ENCODE measurements around the gene EFCC1. TPM values are rescaled to one million over a fixed set of nuclear protein-coding genes. Genes with fewer than 3 reads are reported as not detected.

EFCC1 gene
- total RNA-seq, 1 donor = not detected

- no peak overlapping the region for H3K4me3 ChIP-seq (ENCODE audit: low read depth, low read length)
- no peak for DNase-seq (ENCODE audit: low read depth)
- no peak for TF ChIP-seq CTCF (IDR thresholded peaks at IDR 0.05; ENCODE audit: insufficient read depth, low read length)
Measured at GRCh38 chr3:128999102-128999501, 2.0 kb upstream of the EFCC1 start.

DNA sequence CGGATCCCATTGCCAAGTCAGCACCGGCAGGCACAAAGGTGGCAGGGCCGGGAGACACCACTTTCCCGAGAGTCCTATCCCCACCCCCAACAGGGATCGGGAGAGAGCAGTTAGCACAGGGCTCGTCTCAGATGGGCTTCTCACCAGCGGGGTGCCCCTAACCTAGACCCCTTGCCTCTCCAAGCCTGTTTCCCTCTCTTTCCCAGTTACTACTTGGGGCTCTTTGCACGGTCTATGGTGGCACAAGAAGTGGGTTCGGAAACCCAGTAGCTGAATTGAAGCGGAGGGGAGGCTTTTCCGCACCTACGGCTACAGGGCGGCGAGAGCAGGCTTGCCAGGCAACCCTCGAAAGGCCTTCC, 383 bp upstream of the EFCC1 start:
- no peak for TF ChIP-seq CTCF (IDR thresholded peaks at IDR 0.05; ENCODE audit: insufficient read depth, low read length)
- no peak for DNase-seq (ENCODE audit: low read depth)
- H3K4me3 ChIP-seq (ENCODE audit: low read depth, low read length) = no peak overlapping the region

DNA sequence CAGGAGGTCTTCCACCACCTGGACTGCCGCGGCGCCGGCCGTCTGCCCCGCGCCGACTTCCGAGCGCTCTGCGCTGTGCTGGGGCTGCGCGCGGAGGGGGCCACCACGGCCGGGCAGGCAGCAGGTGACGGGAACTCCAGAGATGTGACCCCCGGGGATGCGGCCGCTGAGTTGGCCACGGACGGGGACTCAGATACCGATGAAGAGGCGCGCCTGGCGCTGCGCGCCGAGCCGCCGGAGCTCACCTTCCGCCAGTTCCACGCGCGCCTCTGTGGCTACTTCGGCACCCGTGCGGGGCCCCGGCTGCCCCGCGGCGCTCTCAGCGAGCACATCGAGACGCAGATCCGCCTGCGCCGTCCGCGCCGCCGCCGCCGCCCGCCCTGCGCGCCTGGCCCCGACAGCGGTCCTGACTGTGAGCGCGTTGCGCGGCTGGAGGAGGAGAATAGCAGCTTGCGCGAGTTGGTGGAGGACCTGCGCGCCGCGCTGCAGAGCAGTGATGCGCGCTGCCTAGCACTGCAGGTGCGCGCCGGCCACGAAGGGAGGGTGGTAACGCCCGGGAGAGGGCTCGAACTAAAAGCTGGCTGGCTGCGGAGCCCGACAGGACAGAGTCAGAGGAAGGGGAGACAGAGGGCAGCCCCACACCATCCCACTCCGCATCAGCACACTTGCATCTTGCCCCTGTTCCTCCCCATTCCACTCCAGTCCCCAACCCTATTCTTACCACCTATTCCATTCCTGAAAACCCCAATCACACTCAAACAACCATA, 885 bp downstream of the EFCC1 start:
- DNase-seq (ENCODE audit: low read depth) = no peak
- H3K4me3 ChIP-seq (ENCODE audit: low read depth, low read length) = no peak overlapping the region
- no peak for TF ChIP-seq CTCF (IDR thresholded peaks at IDR 0.05; ENCODE audit: insufficient read depth, low read length)

- no peak for TF ChIP-seq CTCF (IDR thresholded peaks at IDR 0.05; ENCODE audit: insufficient read depth, low read length)
- DNase-seq (ENCODE audit: low read depth) = no peak
- H3K4me3 ChIP-seq (ENCODE audit: low read depth, low read length) = no peak overlapping the region
Measured at GRCh38 chr3:129002573-129003569, 1.8 kb downstream of the EFCC1 start.

DNA sequence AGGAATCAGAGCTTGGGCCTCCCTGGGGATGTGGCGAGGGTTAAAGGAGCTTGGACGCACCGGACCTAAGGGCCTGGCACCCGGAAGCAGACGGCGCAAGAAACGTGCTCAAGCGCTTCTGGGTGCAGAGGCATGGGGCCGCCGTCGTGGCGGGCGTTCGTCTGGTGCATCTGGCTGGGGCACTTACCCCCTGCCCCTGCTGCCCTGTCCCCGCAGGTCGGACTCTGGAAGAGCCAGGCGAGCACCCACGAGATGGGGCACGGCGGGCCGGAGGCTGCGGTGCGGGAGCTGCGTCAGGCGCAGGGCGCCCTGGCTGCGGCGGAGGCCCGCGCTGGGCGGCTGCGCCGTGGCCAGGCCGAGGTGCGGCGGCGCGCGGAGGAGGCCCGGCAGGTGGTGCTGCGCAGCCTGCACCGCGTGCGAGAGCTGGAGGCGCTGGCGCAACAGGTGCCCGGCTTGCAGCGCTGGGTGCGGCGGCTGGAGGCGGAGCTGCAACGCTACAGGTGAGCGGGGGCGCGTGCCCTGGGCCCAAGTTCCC, 2.5 kb downstream of the EFCC1 start:
- no peak overlapping the region for H3K4me3 ChIP-seq (ENCODE audit: low read depth, low read length)
- no peak for TF ChIP-seq CTCF (IDR thresholded peaks at IDR 0.05; ENCODE audit: insufficient read depth, low read length)
- DNase-seq (ENCODE audit: low read depth) = no peak

DNA sequence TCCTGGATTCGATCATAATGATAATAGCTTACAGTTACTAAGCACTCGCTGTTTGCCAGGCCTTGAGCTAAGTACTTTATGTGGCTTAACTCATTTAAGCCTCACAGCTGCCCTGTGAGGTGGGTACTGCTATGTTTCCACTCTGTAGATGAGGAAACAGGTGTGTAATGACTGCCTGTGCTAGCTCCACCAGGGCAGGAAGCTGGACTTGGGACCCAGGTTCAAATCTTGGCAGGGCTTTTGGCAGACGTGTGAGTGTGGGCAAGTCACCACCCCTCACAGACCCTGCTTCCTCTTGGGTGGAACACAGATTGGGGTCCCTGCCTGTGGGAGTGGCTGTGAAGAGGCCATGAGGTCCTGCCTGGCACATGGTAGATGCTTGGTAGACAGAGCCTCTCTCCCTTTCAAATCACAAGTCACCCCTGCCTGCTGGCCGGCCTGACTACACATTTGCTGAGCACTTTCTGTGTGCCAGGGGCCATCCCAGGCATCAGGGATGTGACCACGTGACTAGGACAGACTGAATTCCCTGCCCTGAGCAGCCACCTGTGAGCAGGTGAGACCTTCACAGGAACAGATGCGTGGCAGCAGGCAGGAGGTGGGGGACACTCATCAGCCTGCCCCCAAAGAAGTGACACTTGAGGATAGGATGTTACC, 3.7 kb downstream of the EFCC1 start:
- TF ChIP-seq CTCF (IDR thresholded peaks at IDR 0.05; ENCODE audit: insufficient read depth, low read length) = no peak
- no peak overlapping the region for H3K4me3 ChIP-seq (ENCODE audit: low read depth, low read length)
- DNase-seq (ENCODE audit: low read depth) = no peak
